PC-9 (cell line): ENCODE measurements around the gene MBP. TPM values are rescaled to one million over a fixed set of nuclear protein-coding genes. Genes with fewer than 3 reads are reported as not detected.

Experiments used
- BruUV-seq: library from RNA; stranded (reverse); fragments of 400-500 nt; replicated peaks from 2 replicates; lab custom pipeline; 2021; lab: Mats Ljungman, UMichigan
- CTCF ChIA-PET: fragments of 300-600 bp; sonication (Branson Sonifier 250); formaldehyde crosslinking; loops from one replicate; lab custom pipeline; 2022; ENCODE audit warnings: antibody characterized with exemption; lab: Charles Lee
- POLR2A ChIA-PET: fragments of 300-600 bp; sonication (Branson Sonifier 250); formaldehyde crosslinking; loops from one replicate; lab custom pipeline; 2022; ENCODE audit warnings: antibody characterized with exemption; ENCODE audit not compliant: unreplicated experiment; lab: Charles Lee
- DNase-seq, 2 experiments: peaks; one replicate each; pipeline versions ENCODE4 v3.0.0 to v3.0.0-alpha.2; 2015 to 2022; ENCODE audit warnings: mixed read lengths in 1 of 2
- H2AFZ ChIP-seq: fragments of 200-600 bp; sonication (generic); 2 replicates; pipeline ENCODE4 v1.8.1; 2017; ENCODE audit warnings: antibody characterized with exemption
- H3F3A ChIP-seq: fragments of 200-600 bp; sonication (generic); 2 replicates; pipeline ENCODE4 v1.8.1; 2017; ENCODE audit warnings: antibody characterized with exemption, mild to moderate bottlenecking, low read depth; ENCODE audit not compliant: insufficient read depth
- H3K27ac ChIP-seq: fragments of 200-600 bp; sonication (generic); 2 replicates; pipeline ENCODE4 v1.6.1; 2016; ENCODE audit warnings: mixed run types
- H3K27me3 ChIP-seq: fragments of 200-600 bp; sonication (generic); 2 replicates; pipeline ENCODE4 v1.6.1; 2016; ENCODE audit warnings: low read depth, mixed run types; ENCODE audit not compliant: insufficient read depth
- H3K36me3 ChIP-seq: fragments of 200-600 bp; sonication (generic); 2 replicates; pipeline ENCODE4 v1.6.1; 2016; ENCODE audit warnings: low read depth, mixed run types
- H3K4me1 ChIP-seq: fragments of 200-600 bp; sonication (generic); replicated peaks from 2 replicates; pipeline ENCODE4 v1.6.1; 2016; ENCODE audit warnings: mixed run types; ENCODE audit not compliant: insufficient read depth
- H3K4me2 ChIP-seq: fragments of 200-600 bp; sonication (generic); 2 replicates; pipeline ENCODE4 v1.6.1; 2017; ENCODE audit warnings: mixed run types
- H3K4me3 ChIP-seq: fragments of 200-600 bp; sonication (generic); 2 replicates; pipeline ENCODE4 v1.6.1; 2016; ENCODE audit warnings: mixed run types
- H3K79me2 ChIP-seq: fragments of 200-600 bp; sonication (generic); 2 replicates; pipeline ENCODE4 v1.6.1; 2017; ENCODE audit warnings: low read depth, mixed run types
- H3K9me2 ChIP-seq: fragments of 200-600 bp; sonication (generic); 2 replicates; pipeline ENCODE4 v1.8.1; 2017; ENCODE audit warnings: mild to moderate bottlenecking; ENCODE audit not compliant: insufficient read depth
- H3K9me3 ChIP-seq: fragments of 200-600 bp; sonication (generic); 2 replicates; pipeline ENCODE4 v1.8.1; 2016; ENCODE audit warnings: low read depth; ENCODE audit not compliant: insufficient read depth
- H4K20me1 ChIP-seq: fragments of 200-600 bp; sonication (generic); 2 replicates; pipeline ENCODE4 v1.8.1; 2017; ENCODE audit not compliant: insufficient read depth
- CTCF ChIP-seq: fragments of 200-600 bp; sonication (generic); conservative IDR thresholded peaks from 2 replicates; pipeline ENCODE4 v1.6.1; 2017; ENCODE audit warnings: mixed run types, antibody characterized with exemption, mild to moderate bottlenecking, moderate library complexity
- EZH2 ChIP-seq: fragments of 200-600 bp; sonication (generic); IDR thresholded peaks from 2 replicates; pipeline ENCODE4 v1.8.0; 2017; ENCODE audit warnings: antibody characterized with exemption, low read depth
- intact Hi-C: fragments of 100-400 bp; cut with micrococcal nuclease; formaldehyde crosslinking; loops from one replicate; pipeline ENCODE4 v1.10.0; 2022; ENCODE audit not compliant: unreplicated experiment
- total RNA-seq: library from RNA; stranded (reverse); gene quantifications from 2 replicates; pipeline ENCODE4 v1.2.3, GENCODE V29; 2021

The MBP gene
- total RNA-seq, 1 experiment from 2014 or later = 37.9 TPM

GRCh38 chr18:76999077-76999476 is 133.5 kb downstream of the MBP start:
- H3K36me3 ChIP-seq = no peaks in the 10 kb centered on the region
- peaks cover 6% of the 10 kb centered on the region for H4K20me1 ChIP-seq
- ChIA-PET CTCF (no interaction called here), POLR2A (no interaction called here)
- DNase-seq = no peak
- no peaks in the 10 kb centered on the region for H3K9me3 ChIP-seq
- H3K79me2 ChIP-seq = no peaks in the 10 kb centered on the region
- H3K27ac ChIP-seq = no peak overlapping the region
- no peak overlapping the region for H2AFZ ChIP-seq
- no peaks in the 10 kb centered on the region for H3K27me3 ChIP-seq
- peaks cover 29% of the 10 kb centered on the region; the same call in 1 of the 2 replicates for H3F3A ChIP-seq
- no peak overlapping the region for H3K4me3 ChIP-seq
- no peaks in the 10 kb centered on the region for H3K9me2 ChIP-seq
- intact Hi-C loops = no loop called here
- no peak overlapping the region for H3K4me2 ChIP-seq
- H3K4me1 ChIP-seq = no peaks in the 10 kb centered on the region
- no peak for TF ChIP-seq EZH2
- no peak for TF ChIP-seq CTCF
- BruUV-seq = no TSS peak

- peaks cover 23% of the 10 kb centered on the region; the same call in 1 of the 2 replicates for H3F3A ChIP-seq
- no peaks in the 10 kb centered on the region for H3K79me2 ChIP-seq
- no peaks in the 10 kb centered on the region for H3K9me2 ChIP-seq
- TF ChIP-seq CTCF = no peak
- no peak for TF ChIP-seq EZH2
- CTCF ChIA-PET = no interaction called here
- no peaks in the 10 kb centered on the region for H3K36me3 ChIP-seq
- intact Hi-C loops = no loop called here
- H3K4me1 ChIP-seq = no peaks in the 10 kb centered on the region
- POLR2A ChIA-PET = no interaction called here
- H4K20me1 ChIP-seq = peaks cover 6% of the 10 kb centered on the region
- no peak overlapping the region for H3K4me3 ChIP-seq
- H3K9me3 ChIP-seq = no peaks in the 10 kb centered on the region
- no peak overlapping the region for H3K27ac ChIP-seq
- no TSS peak for BruUV-seq
- DNase-seq = no peak
- H2AFZ ChIP-seq = no peak overlapping the region
- no peak overlapping the region for H3K4me2 ChIP-seq
- H3K27me3 ChIP-seq = no peaks in the 10 kb centered on the region
Observed at GRCh38 chr18:76997951-76998808, 134.4 kb downstream of the MBP start.

GRCh38 chr18:76996429-76996828 is 136.2 kb downstream of the MBP start:
- ChIA-PET CTCF (interaction anchor here (0.6 kb wide), 1 partner anchor 27 kb away, joined by 5 read pairs; no protein-coding TSS in a partner anchor), POLR2A (interaction anchor here (0.6 kb wide), 1 partner anchor 206 kb away, joined by 6 read pairs; no protein-coding TSS in a partner anchor)
- H3F3A ChIP-seq = peaks cover 16% of the 10 kb centered on the region; the same call in 1 of the 2 replicates
- H3K9me3 ChIP-seq = no peaks in the 10 kb centered on the region
- no peaks in the 10 kb centered on the region for H3K9me2 ChIP-seq
- H3K27ac ChIP-seq = no peak overlapping the region
- intact Hi-C loops = no loop called here
- DNase-seq = no peak
- H3K4me1 ChIP-seq = no peaks in the 10 kb centered on the region
- no peak overlapping the region for H3K4me2 ChIP-seq
- H2AFZ ChIP-seq = no peak overlapping the region
- no peaks in the 10 kb centered on the region for H3K36me3 ChIP-seq
- no peaks in the 10 kb centered on the region for H3K79me2 ChIP-seq
- no peaks in the 10 kb centered on the region for H3K27me3 ChIP-seq
- peaks cover 6% of the 10 kb centered on the region; the same call in 1 of the 2 replicates for H4K20me1 ChIP-seq
- no peak overlapping the region for H3K4me3 ChIP-seq
- TF ChIP-seq EZH2 (no peak), CTCF (no peak)
- BruUV-seq = no TSS peak
